ENCODE results near the gene ABCD4. TPM values are rescaled to one million over a fixed set of nuclear protein-coding genes. Genes with fewer than 3 reads are reported as not detected.

The ABCD4 gene
- total RNA-seq, 2 experiments from 2014 or later = 59.6 to 63.0 TPM

- Histone ChIP-seq H3K27ac (ENCODE audit: low read depth in 1 of 2, low read length in 2 of 2) (no peak overlapping the region), H3K4me3 (ENCODE audit: low read length) (no peak overlapping the region), H3K36me3 (ENCODE audit: insufficient read depth, low read length) (no peaks in the 10 kb centered on the region), H3K4me1 (ENCODE audit: insufficient read depth, low read length) (no peaks in the 10 kb centered on the region), H3K27me3 (ENCODE audit: control insufficient read depth in 1 of 2, insufficient read depth in 2 of 2, low read length in 2 of 2) (no peaks in the 10 kb centered on the region), H3K9me3 (ENCODE audit: control insufficient read depth in 1 of 2, insufficient read depth in 1 of 2, low read length in 2 of 2) (no peaks in the 10 kb centered on the region)
- Mint-ChIP-seq H3K36me3 (ENCODE audit: low read depth) (no peaks in the 10 kb centered on the region), H3K4me1 (ENCODE audit: low read depth) (no peaks in the 10 kb centered on the region), H3K4me3 (no peak overlapping the region), H3K27me3 (no peaks in the 10 kb centered on the region), H3K9me3 (no peaks in the 10 kb centered on the region), H3K27ac (no peak overlapping the region)
- TF ChIP-seq CTCF (IDR thresholded peaks at IDR 0.05) = no peak
- POLR2A ChIA-PET = no interaction called here
- intact Hi-C loops (cut with DNase I, micrococcal nuclease) = no loop called here
- CTCF ChIA-PET = interaction anchor here (0.5 to 0.6 kb wide), 2 partner anchors 131 to 210 kb away, joined by 3 read pairs; no protein-coding TSS in a partner anchor
- ATAC-seq (ENCODE audit: poor library complexity) (no peak), DNase-seq (no peak)
These were observed 10.9 kb upstream of the ABCD4 start for GRCh38 chr14:74313601-74314000.

- Histone ChIP-seq H3K27ac (ENCODE audit: low read depth in 1 of 2, low read length in 2 of 2) (no peak overlapping the region), H3K36me3 (ENCODE audit: insufficient read depth, low read length) (no peaks in the 10 kb centered on the region), H3K4me3 (ENCODE audit: low read length) (no peak overlapping the region), H3K9me3 (ENCODE audit: control insufficient read depth in 1 of 2, insufficient read depth in 1 of 2, low read length in 2 of 2) (no peaks in the 10 kb centered on the region), H3K27me3 (ENCODE audit: control insufficient read depth in 1 of 2, insufficient read depth in 2 of 2, low read length in 2 of 2) (no peaks in the 10 kb centered on the region), H3K4me1 (ENCODE audit: insufficient read depth, low read length) (no peaks in the 10 kb centered on the region)
- no peaks in the 10 kb centered on the region for H3K27me3 Mint-ChIP-seq
- TF ChIP-seq CTCF (IDR thresholded peaks at IDR 0.05) = no peak
- H3K4me1 Mint-ChIP-seq (ENCODE audit: low read depth) = no peaks in the 10 kb centered on the region
- ChIA-PET CTCF (no interaction called here), POLR2A (no interaction called here)
- H3K9me3 Mint-ChIP-seq = no peaks in the 10 kb centered on the region
- ATAC-seq (ENCODE audit: poor library complexity) (no peak), DNase-seq (no peak)
- no peak overlapping the region for H3K27ac Mint-ChIP-seq
- H3K4me3 Mint-ChIP-seq = no peak overlapping the region
- no peaks in the 10 kb centered on the region for H3K36me3 Mint-ChIP-seq (ENCODE audit: low read depth)
- intact Hi-C loops (cut with DNase I, micrococcal nuclease) = no loop called here
These were observed 9.4 kb upstream of the ABCD4 start for GRCh38 chr14:74312161-74312560.

- intact Hi-C loops (cut with DNase I, micrococcal nuclease) = no loop called here
- Histone ChIP-seq H3K4me3 (ENCODE audit: low read length) (no peak overlapping the region), H3K36me3 (ENCODE audit: insufficient read depth, low read length) (no peaks in the 10 kb centered on the region), H3K27me3 (ENCODE audit: control insufficient read depth in 1 of 2, insufficient read depth in 2 of 2, low read length in 2 of 2) (no peaks in the 10 kb centered on the region), H3K9me3 (ENCODE audit: control insufficient read depth in 1 of 2, insufficient read depth in 1 of 2, low read length in 2 of 2) (no peaks in the 10 kb centered on the region), H3K27ac (ENCODE audit: low read depth in 1 of 2, low read length in 2 of 2) (no peak overlapping the region), H3K4me1 (ENCODE audit: insufficient read depth, low read length) (no peaks in the 10 kb centered on the region)
- ChIA-PET POLR2A (no interaction called here), CTCF (no interaction called here)
- Mint-ChIP-seq H3K4me3 (peak overlapping the region; percentile 55), H3K36me3 (ENCODE audit: low read depth) (no peaks in the 10 kb centered on the region), H3K27ac (no peak overlapping the region), H3K4me1 (ENCODE audit: low read depth) (no peaks in the 10 kb centered on the region), H3K9me3 (no peaks in the 10 kb centered on the region), H3K27me3 (no peaks in the 10 kb centered on the region)
- TF ChIP-seq CTCF (IDR thresholded peaks at IDR 0.05) = no peak
- no peak for DNase-seq
- ATAC-seq (ENCODE audit: poor library complexity) = no peak
These were observed 6.6 kb upstream of the ABCD4 start for GRCh38 chr14:74309125-74310022.

Data from CD4-positive, alpha-beta T cell (primary cell).